ENCODE results near the gene MIER3.

DNA sequence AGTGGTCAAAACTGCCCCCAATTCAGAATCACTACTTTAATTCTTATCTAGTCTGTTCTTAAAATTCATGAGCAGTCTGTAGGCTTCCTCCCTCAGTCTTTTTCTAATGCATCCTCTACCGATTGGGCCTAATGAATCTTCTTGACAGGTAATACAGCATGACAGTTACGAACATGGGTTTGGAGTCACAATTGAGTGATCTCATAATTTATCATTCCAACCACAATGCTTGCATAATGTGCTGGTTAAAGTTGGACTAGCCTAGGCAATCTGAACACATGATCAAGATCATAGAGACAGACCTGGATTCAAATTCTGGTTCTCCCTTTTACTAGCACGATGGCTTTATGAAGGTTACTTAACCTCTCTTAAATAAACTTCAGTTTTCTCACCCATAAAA is 75.6 kb downstream of the MIER3 start:
- TF ChIP-seq, protein P1, sequence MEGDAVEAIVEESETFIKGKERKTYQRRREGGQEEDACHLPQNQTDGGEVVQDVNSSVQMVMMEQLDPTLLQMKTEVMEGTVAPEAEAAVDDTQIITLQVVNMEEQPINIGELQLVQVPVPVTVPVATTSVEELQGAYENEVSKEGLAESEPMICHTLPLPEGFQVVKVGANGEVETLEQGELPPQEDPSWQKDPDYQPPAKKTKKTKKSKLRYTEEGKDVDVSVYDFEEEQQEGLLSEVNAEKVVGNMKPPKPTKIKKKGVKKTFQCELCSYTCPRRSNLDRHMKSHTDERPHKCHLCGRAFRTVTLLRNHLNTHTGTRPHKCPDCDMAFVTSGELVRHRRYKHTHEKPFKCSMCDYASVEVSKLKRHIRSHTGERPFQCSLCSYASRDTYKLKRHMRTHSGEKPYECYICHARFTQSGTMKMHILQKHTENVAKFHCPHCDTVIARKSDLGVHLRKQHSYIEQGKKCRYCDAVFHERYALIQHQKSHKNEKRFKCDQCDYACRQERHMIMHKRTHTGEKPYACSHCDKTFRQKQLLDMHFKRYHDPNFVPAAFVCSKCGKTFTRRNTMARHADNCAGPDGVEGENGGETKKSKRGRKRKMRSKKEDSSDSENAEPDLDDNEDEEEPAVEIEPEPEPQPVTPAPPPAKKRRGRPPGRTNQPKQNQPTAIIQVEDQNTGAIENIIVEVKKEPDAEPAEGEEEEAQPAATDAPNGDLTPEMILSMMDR (IDR thresholded peaks at IDR 0.05; ENCODE audit: insufficient read depth, low read length) = no peak
- no peak for TF ChIP-seq POLR2AphosphoS5 (IDR thresholded peaks at IDR 0.05; ENCODE audit: low read depth)
- no peak for TF ChIP-seq GABPA (IDR thresholded peaks at IDR 0.05; ENCODE audit: low read depth)
- TF ChIP-seq, protein P2, sequence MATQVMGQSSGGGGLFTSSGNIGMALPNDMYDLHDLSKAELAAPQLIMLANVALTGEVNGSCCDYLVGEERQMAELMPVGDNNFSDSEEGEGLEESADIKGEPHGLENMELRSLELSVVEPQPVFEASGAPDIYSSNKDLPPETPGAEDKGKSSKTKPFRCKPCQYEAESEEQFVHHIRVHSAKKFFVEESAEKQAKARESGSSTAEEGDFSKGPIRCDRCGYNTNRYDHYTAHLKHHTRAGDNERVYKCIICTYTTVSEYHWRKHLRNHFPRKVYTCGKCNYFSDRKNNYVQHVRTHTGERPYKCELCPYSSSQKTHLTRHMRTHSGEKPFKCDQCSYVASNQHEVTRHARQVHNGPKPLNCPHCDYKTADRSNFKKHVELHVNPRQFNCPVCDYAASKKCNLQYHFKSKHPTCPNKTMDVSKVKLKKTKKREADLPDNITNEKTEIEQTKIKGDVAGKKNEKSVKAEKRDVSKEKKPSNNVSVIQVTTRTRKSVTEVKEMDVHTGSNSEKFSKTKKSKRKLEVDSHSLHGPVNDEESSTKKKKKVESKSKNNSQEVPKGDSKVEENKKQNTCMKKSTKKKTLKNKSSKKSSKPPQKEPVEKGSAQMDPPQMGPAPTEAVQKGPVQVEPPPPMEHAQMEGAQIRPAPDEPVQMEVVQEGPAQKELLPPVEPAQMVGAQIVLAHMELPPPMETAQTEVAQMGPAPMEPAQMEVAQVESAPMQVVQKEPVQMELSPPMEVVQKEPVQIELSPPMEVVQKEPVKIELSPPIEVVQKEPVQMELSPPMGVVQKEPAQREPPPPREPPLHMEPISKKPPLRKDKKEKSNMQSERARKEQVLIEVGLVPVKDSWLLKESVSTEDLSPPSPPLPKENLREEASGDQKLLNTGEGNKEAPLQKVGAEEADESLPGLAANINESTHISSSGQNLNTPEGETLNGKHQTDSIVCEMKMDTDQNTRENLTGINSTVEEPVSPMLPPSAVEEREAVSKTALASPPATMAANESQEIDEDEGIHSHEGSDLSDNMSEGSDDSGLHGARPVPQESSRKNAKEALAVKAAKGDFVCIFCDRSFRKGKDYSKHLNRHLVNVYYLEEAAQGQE (IDR thresholded peaks at IDR 0.05; ENCODE audit: insufficient replicate concordance, low read depth) = no peak

All from HL-60 (cell line).